HEK293T (cell line): ENCODE data around the gene ABHD3.

Source experiments
- BHLHE40 ChIP-seq: fragments of 450-650 bp; IDR thresholded peaks from 2 replicates; pipeline ENCODE4 v1.6.1; 2016; ENCODE audit warnings: mild to moderate bottlenecking, moderate library complexity, borderline replicate concordance
- ELF4 ChIP-seq: fragments of 450-650 bp; IDR thresholded peaks from 2 replicates; pipeline ENCODE4 v1.6.1; 2017; ENCODE audit warnings: antibody characterized with exemption
- FOXA1 ChIP-seq: fragments of 450-650 bp; IDR thresholded peaks from 2 replicates; pipeline ENCODE4 v1.6.1; 2016; ENCODE audit warnings: mild to moderate bottlenecking
- FOXM1 ChIP-seq: fragments of 450-650 bp; IDR thresholded peaks from 2 replicates; pipeline ENCODE4 v1.6.1; 2017; ENCODE audit warnings: mild to moderate bottlenecking, borderline replicate concordance
- NFRKB ChIP-seq: fragments of 450-650 bp; IDR thresholded peaks from 2 replicates; pipeline ENCODE4 v1.6.1; 2016; ENCODE audit warnings: mild to moderate bottlenecking, moderate library complexity
- SP1 ChIP-seq: fragments of 450-650 bp; IDR thresholded peaks from 2 replicates; pipeline ENCODE4 v1.6.1; 2017
- SUZ12 ChIP-seq: fragments of 450-650 bp; IDR thresholded peaks from 2 replicates; pipeline ENCODE4 v1.6.1; 2016; ENCODE audit warnings: mild to moderate bottlenecking
- TARDBP ChIP-seq: fragments of 450-650 bp; IDR thresholded peaks from 2 replicates; pipeline ENCODE4 v1.6.1; 2016
- ZNF384 ChIP-seq: fragments of 450-650 bp; IDR thresholded peaks from 2 replicates; pipeline ENCODE4 v1.6.1; 2016

DNA sequence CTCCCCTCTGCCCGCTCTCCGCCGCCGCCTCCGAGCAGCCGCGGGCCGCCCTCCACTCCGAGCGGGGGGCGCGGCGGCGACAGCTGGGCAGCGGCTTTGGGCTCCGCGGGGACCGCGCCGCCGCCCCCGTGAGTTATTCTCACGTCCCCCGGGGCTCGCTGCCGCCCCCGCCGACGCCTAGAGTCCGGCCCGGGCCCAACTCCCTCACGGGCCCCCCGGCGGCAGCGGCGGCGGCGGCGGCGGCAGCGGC lies 36.7 kb upstream of the ABHD3 start:
- TF ChIP-seq SP1 (no peak), TARDBP (no peak), BHLHE40 (no peak), FOXA1 (no peak), NFRKB (no peak), FOXM1 (no peak), ZNF384 (no peak), SUZ12 (no peak), ELF4 (no peak)
